Muscle layer of colon (tissue), 2 donors: ENCODE results near the gene TKTL2.
"Not testable (repeated sequence)": the region's sequence is repeated elsewhere in the genome, so short reads cannot be mapped to it uniquely, and the experiment has no call there.

Experiments
- H3K27ac ChIP-seq: one replicate; pipeline ENCODE4 v1.7.0; 2013; ENCODE audit warnings: low read depth, mild to moderate bottlenecking, low read length, moderate library complexity
- H3K27me3 ChIP-seq, 2 donors: one replicate each; pipeline ENCODE4 v1.7.0; 2013; ENCODE audit warnings: low read length in 2 of 2, mild to moderate bottlenecking in 2 of 2; ENCODE audit not compliant: insufficient read depth in 2 of 2, control insufficient read depth in 1 of 2
- H3K36me3 ChIP-seq: one replicate; pipeline ENCODE4 v1.7.0; 2013; ENCODE audit warnings: mild to moderate bottlenecking, low read length; ENCODE audit not compliant: insufficient read depth
- H3K4me1 ChIP-seq: one replicate; pipeline ENCODE4 v1.7.0; 2013; ENCODE audit warnings: mild to moderate bottlenecking, low read length; ENCODE audit not compliant: insufficient read depth
- H3K4me3 ChIP-seq, 2 donors: one replicate each; pipeline ENCODE4 v1.7.0; 2013; ENCODE audit warnings: low read length in 2 of 2, low read depth in 1 of 2, mild to moderate bottlenecking in 1 of 2, moderate library complexity in 1 of 2
- H3K9ac ChIP-seq: one replicate; pipeline ENCODE4 v1.7.0; 2013; ENCODE audit warnings: low read length
- H3K9me3 ChIP-seq: one replicate; pipeline ENCODE4 v1.7.0; 2013; ENCODE audit warnings: mild to moderate bottlenecking, low read length
- donor health status: abdominal sarcoma.
- donor health status: Adenocarcinoma of cecum.

The TKTL2 gene

DNA sequence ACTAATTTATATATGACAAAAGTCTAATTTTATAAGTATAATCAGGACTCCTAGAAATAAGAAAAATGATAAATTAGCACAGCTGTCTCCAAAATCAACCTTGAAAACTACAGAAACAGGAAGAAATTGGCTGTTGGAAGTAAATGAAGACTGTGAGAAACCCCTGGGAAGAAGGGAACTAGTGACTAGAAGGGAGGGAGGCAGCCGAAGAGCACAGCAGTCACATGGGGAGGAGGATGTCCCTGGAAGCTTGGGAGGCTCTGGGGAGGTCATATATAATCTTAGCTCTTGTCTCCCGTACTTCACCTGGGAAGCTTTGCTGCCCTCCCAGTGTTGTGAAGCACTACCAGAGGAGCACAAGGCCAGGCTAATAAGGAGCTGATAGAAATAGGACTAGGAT, 12.0 kb upstream of the TKTL2 start:
- H3K4me3 ChIP-seq, result no peak overlapping the region
- no peaks in the 10 kb centered on the region for H3K27me3 ChIP-seq
- no peaks in the 10 kb centered on the region for H3K4me1 ChIP-seq

DNA sequence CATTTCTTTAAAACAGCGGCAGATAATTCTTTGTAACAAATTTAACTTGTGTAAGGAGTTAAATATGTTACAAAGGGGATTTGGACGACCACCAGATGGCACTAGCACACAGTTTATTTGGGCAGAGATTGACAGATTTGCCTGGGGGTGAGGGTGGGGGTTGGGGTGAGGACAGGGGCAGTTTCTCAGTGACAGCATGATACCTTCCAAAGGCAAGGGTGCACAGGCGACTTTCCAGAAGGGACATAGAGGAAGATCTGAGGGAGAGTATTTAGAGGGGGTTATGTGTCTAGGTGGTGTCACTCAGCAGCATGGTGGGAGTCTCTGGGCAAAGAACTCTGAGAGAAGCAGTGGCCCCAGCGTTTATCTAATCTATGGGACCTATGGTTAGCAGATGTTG, 11.4 kb upstream of the TKTL2 start:
- H3K4me1 ChIP-seq, result no peaks in the 10 kb centered on the region
- no peak overlapping the region for H3K27ac ChIP-seq
- H3K9me3 ChIP-seq, result no peaks in the 10 kb centered on the region
- no peaks in the 10 kb centered on the region for H3K27me3 ChIP-seq
- no peak overlapping the region for H3K4me3 ChIP-seq
- no peaks in the 10 kb centered on the region for H3K36me3 ChIP-seq
- H3K9ac ChIP-seq, result no peak overlapping the region

More for the DNA sequence above, 12.0 kb upstream of the TKTL2 start:
- Histone ChIP-seq H3K36me3 (no peaks in the 10 kb centered on the region), H3K27ac (no peak overlapping the region), H3K9me3 (no peaks in the 10 kb centered on the region), H3K9ac (no peak overlapping the region)

DNA sequence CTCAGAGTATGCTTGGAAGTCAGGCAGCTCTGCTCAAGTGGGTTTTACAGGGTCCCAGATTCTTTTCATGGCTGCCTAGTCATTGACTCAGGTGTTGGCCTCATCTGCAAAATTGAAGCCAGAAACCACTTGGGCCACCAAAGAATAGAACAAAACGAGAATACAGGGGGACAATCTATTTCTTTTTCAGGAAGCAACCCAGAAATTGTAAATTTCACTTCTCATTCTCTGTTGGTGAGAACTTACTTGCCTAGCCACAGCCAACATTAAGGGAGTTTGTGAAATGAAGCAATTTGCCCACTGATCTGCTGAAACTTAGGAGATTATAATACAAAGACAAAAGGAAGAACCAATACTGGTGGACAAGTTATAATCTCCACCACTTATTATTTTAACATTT, 8.6 kb upstream of the TKTL2 start:
- Histone ChIP-seq H3K9ac (no peak overlapping the region), H3K27ac (no peak overlapping the region), H3K4me1 (no peaks in the 10 kb centered on the region), H3K36me3 (no peaks in the 10 kb centered on the region), H3K9me3 (no peaks in the 10 kb centered on the region), H3K4me3 (no peak overlapping the region), H3K27me3 (no peaks in the 10 kb centered on the region)

DNA sequence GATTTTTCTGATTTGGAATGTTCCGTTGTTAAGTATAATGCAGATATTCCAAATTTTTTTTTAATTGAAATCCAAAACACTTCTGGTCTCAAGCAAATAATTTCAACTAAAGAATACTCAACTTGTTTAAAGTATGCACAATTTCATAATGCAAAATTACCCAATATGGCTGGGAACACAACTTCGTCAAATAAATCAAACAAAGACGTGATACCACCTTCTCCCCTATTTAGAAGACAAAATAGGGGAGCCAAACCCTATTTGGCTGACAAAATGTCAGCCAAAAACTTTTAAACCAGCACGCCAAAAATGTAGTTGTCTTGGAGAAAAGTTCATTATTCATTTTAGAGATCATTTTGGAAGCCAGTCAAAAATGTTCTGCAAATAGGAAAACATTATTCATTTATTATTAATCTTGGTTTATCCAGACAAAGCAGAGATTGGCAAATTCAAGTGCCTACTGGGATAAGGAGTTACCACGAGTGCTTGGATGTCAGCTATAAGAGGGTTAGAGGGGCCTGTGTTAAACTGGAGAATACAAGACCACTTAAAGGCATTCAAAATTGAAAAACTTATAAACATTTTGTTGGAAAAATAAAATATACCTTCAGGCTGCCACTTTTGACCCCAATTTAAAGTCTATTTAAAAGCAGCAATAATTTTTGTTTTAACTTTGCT, 3.3 kb upstream of the TKTL2 start:
- no peaks in the 10 kb centered on the region for H3K27me3 ChIP-seq
- no peak overlapping the region for H3K27ac ChIP-seq
- no peak overlapping the region for H3K4me3 ChIP-seq
- no peaks in the 10 kb centered on the region for H3K4me1 ChIP-seq
- no peak overlapping the region for H3K9ac ChIP-seq
- H3K9me3 ChIP-seq, result no peaks in the 10 kb centered on the region
- H3K36me3 ChIP-seq, result no peaks in the 10 kb centered on the region

DNA sequence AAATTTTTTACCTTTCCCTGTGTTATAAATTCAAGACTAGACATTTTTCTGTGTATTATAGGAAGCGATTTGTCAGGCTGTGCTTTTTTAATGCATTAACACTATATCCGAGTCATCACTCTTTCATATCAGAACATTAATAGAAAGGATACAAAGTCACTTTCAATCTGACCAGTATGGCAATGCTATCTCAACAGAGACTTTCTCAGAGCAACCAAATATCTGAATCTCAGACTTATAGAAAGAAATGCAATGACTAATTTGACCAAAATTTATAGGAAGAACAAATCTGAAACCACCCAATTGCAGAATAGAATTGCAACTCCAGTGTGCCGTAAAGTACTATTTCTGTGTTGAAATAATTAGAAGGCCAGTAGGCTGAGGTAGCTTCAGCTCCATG, 473 bp upstream of the TKTL2 start:
- Histone ChIP-seq H3K4me1 (no peaks in the 10 kb centered on the region), H3K9me3 (no peaks in the 10 kb centered on the region), H3K9ac (no peak overlapping the region), H3K4me3 (no peak overlapping the region), H3K27ac (no peak overlapping the region), H3K36me3 (no peaks in the 10 kb centered on the region), H3K27me3 (no peaks in the 10 kb centered on the region)

DNA sequence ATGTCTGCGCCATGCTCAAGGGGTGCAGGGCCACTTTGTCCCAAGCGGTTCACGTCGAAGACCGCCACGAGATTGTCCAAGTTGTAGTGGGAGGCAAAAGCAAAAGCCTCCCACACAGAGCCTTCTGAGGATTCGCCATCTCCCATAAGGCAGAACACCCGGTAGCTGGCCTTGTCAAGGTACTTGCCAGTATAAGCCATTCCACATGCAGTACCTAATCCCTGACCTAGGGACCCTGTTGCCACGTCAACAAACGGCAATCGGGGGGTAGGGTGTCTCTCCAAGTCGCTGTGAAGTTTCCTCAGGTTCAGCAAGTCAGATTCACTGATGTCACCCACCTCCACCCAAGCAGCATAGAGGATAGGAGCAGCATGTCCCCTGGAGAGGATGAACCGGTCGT, 424 bp downstream of the TKTL2 start:
- no peak overlapping the region for H3K27ac ChIP-seq
- no peaks in the 10 kb centered on the region for H3K27me3 ChIP-seq
- H3K4me1 ChIP-seq, result no peaks in the 10 kb centered on the region
- H3K36me3 ChIP-seq, result no peaks in the 10 kb centered on the region
- H3K9me3 ChIP-seq, result no peaks in the 10 kb centered on the region
- no peak overlapping the region for H3K4me3 ChIP-seq
- H3K9ac ChIP-seq, result no peak overlapping the region

DNA sequence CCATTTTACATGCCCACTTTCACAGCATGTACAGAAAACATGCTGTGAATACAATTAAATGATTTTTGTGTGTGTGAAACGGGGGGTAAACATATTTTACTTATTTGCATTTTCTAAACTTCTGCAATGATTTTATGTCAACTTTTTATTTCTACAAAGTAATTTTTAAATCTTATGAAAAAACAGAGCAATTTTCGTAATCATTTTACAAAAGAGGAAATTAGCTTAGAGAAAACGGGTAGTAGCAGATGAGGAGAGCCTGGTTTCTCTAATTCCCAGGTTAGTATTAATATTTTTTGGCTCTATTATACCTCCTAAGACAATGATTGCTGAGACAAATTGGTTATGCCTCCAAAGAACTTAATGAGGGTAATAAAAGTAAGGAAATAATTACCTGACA, 3.2 kb downstream of the TKTL2 start:
- Histone ChIP-seq H3K27me3 (no peaks in the 10 kb centered on the region), H3K4me3 (no peak overlapping the region), H3K9me3 (no peaks in the 10 kb centered on the region), H3K4me1 (no peaks in the 10 kb centered on the region), H3K9ac (no peak overlapping the region), H3K27ac (no peak overlapping the region), H3K36me3 (no peaks in the 10 kb centered on the region)

DNA sequence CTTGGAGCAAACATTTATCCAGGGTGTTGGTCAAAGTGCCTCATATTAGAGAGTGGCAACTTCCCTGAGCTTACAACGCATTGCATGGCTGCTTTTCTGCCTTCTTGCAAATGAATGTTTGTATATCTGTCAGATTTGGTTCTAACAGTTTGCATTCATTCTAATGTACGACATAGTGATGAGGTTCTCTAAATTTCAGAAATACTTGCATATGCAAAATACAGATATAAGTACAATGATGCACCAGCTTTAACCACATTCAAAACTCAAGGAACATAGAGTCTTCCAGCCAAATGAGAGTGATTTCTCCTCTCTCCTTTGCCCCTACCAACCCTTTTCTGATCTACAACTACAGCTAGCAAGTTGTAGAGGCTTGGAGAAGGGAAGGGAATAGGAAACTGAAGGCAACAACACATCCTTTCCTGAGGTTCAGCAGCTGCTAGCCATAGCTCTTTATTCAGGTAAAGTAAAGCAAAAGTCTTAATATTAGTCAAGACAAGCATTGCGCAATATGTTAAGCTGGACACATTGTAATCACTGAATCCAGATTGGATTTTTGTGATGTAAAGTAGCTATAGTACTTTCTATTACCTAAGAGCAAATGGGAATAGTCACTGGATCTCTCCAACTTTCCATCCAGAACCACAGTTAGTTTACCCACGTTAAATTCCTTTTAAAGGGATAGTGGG, 6.3 kb downstream of the TKTL2 start:
- Histone ChIP-seq H3K27ac (no peak overlapping the region), H3K9ac (no peak overlapping the region), H3K27me3 (no peaks in the 10 kb centered on the region), H3K4me1 (no peaks in the 10 kb centered on the region), H3K4me3 (no peak overlapping the region), H3K9me3 (no peaks in the 10 kb centered on the region), H3K36me3 (no peaks in the 10 kb centered on the region)

DNA sequence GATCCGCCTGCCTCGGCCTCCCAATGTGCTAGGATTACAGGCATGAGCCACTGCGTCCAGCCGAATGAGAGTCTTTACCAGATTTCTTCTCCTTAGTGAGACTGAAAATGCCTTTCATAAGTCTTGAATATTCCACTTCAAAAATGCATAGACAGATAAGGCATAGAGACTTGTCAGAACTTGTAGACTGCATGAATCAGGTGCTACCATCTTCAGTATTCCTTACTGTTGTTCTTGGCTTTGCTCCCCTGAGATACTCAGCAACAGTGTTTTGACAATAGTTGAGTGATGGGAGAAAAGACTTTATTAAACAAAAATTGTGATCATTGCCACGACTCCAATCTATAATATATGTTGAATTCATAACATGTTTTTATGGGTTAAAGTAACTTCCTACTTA, 11.0 kb downstream of the TKTL2 start:
- Histone ChIP-seq H3K27ac (no peak overlapping the region), H3K36me3 (no peaks in the 10 kb centered on the region), H3K27me3 (no peaks in the 10 kb centered on the region), H3K4me1 (no peaks in the 10 kb centered on the region), H3K9ac (no peak overlapping the region), H3K9me3 (no peaks in the 10 kb centered on the region), H3K4me3 (no peak overlapping the region)

DNA sequence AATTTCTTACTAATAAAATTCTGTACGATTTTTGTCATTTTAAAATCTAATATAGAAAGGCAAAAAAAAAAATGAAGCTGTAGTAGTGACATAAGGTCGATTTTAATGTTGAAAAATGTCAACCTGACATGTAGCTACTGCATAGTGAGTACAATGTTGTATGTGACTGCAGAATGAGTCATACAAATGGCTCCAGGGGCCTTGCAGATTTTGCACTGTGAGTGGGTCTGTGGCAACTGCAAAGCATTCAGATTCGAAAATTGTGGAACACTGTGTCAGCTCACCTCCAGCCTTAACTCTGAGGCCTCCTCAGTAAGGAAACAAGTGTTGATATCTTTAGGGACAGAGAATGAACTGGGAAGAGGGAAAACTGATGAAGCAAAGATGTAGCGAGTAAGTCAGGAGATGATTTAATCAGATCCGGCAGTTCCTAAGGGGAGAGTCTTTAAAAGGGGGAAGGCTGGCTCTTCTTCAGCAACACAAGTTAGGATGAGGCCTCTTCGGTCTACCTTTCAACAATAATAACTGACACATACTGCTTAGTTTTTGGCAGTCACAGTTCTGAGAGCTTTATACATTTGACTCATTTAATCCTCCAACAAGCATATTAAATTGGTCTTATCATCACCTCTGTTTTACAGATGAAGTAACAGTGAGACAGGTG, 24.9 kb downstream of the TKTL2 start:
- Histone ChIP-seq H3K4me3 (no peak overlapping the region), H3K27me3 (no peaks in the 10 kb centered on the region), H3K9me3 (no peaks in the 10 kb centered on the region), H3K4me1 (no peaks in the 10 kb centered on the region), H3K36me3 (no peaks in the 10 kb centered on the region), H3K27ac (no peak overlapping the region), H3K9ac (no peak overlapping the region)

DNA sequence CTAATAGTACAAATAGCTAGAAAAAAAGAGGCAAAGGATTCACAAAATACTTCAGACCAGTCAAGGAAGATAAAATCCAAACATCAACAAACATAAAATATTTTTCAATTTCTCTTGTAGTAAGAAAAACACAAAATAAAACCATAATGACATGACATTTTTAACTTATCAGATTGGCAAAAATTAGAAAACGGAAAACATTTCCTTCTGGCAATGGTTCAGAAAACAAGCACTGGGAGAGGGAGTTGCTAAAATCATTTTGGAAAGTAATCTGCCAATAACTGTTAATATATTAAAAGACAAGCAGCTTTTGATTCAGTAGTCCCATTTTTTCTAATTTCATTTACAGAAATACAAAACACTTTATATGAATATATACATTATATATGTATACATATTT, 26.1 kb downstream of the TKTL2 start:
- no peaks in the 10 kb centered on the region for H3K36me3 ChIP-seq
- no peak overlapping the region for H3K4me3 ChIP-seq
- no peaks in the 10 kb centered on the region for H3K4me1 ChIP-seq
- H3K27me3 ChIP-seq, result no peaks in the 10 kb centered on the region
- no peak overlapping the region for H3K27ac ChIP-seq
- H3K9ac ChIP-seq, result no peak overlapping the region
- H3K9me3 ChIP-seq, result no peaks in the 10 kb centered on the region

DNA sequence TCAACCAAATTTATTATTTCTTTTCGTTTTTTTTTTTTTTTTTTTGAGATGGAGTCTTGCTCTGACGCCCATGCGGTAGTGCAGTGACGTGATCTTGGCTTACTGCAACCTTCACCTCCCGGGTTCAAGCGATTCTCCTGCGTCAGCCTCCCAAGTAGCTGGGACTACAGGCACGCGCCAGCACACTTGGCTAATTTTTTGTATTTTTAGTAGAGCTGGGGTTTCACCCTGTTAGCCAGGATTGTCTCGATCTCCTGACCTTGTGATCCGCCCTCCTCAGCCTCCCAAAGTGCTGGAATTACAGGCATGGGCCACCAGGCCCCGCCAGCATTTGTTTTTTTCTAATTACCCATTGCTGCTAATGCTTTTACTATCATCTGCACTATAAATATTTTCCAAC, 26.5 kb downstream of the TKTL2 start:
- not testable (repeated sequence) for H3K27ac ChIP-seq, H3K4me3 ChIP-seq, H3K9ac ChIP-seq

More for the DNA sequence above, 26.5 kb downstream of the TKTL2 start:
- H3K9me3 ChIP-seq, H3K4me1 ChIP-seq, H3K36me3 ChIP-seq, H3K27me3 ChIP-seq: not testable (repeated sequence)
